Loucy (cell line): ENCODE measurements around the gene BROX.

ENCODE experiments used
- H2AFZ ChIP-seq: fragments of 200-600 bp; sonication (generic); 2 replicates; pipeline ENCODE4 v1.6.0; 2016; ENCODE audit warnings: antibody characterized with exemption, mild to moderate bottlenecking, low read length, moderate library complexity
- H3F3A ChIP-seq: fragments of 200-600 bp; 2 replicates; pipeline ENCODE4 v1.6.0; 2016; ENCODE audit warnings: antibody characterized with exemption, low read depth, mild to moderate bottlenecking
- H3K27me3 ChIP-seq: fragments of 200-600 bp; sonication (generic); 2 replicates; pipeline ENCODE4 v1.6.1; 2014; ENCODE audit warnings: low read length, mild to moderate bottlenecking; ENCODE audit not compliant: insufficient read depth, poor library complexity, severe bottlenecking
- H3K36me3 ChIP-seq: fragments of 200-600 bp; sonication (generic); 2 replicates; pipeline ENCODE4 v1.6.1; 2016; ENCODE audit warnings: low read length; ENCODE audit not compliant: insufficient read depth
- H3K4me1 ChIP-seq: fragments of 200-600 bp; sonication (generic); 2 replicates; pipeline ENCODE4 v1.5.1; 2014; ENCODE audit warnings: low read length, mild to moderate bottlenecking; ENCODE audit not compliant: insufficient read depth, poor library complexity, severe bottlenecking
- H3K4me2 ChIP-seq: fragments of 200-600 bp; sonication (generic); 2 replicates; pipeline ENCODE4 v1.6.0; 2014; ENCODE audit warnings: antibody characterized with exemption, low read length, low read depth, mild to moderate bottlenecking; ENCODE audit not compliant: poor library complexity, severe bottlenecking
- H3K4me3 ChIP-seq: fragments of 200-600 bp; sonication (generic); 2 replicates; pipeline ENCODE4 v1.5.1; 2014; ENCODE audit warnings: low read length, mild to moderate bottlenecking, mixed read lengths; ENCODE audit not compliant: poor library complexity, severe bottlenecking
- H3K79me2 ChIP-seq: fragments of 200-600 bp; sonication (generic); 2 replicates; pipeline ENCODE4 v1.6.1; 2014; ENCODE audit warnings: low read length; ENCODE audit not compliant: insufficient read depth
- H3K9ac ChIP-seq: fragments of 200-600 bp; sonication (generic); 2 replicates; pipeline ENCODE4 v1.6.0; 2014; ENCODE audit warnings: mild to moderate bottlenecking, low read depth, low read length, moderate library complexity; ENCODE audit not compliant: poor library complexity, severe bottlenecking
- H3K9me2 ChIP-seq: fragments of 200-600 bp; sonication (generic); replicated peaks from 2 replicates; pipeline ENCODE4 v1.6.1; 2016; ENCODE audit warnings: low read depth, low read length, mixed read lengths
- H3K9me3 ChIP-seq: fragments of 200-600 bp; sonication (generic); 2 replicates; pipeline ENCODE4 v1.6.1; 2014; ENCODE audit warnings: mild to moderate bottlenecking, antibody characterized with exemption, low read length, low read depth; ENCODE audit not compliant: insufficient read depth
- H4K20me1 ChIP-seq: fragments of 200-600 bp; sonication (generic); 2 replicates; pipeline ENCODE4 v1.6.0; 2014; ENCODE audit warnings: antibody characterized with exemption, low read length, mild to moderate bottlenecking; ENCODE audit not compliant: insufficient read depth, poor library complexity, severe bottlenecking
- EZH2phosphoT487 ChIP-seq: fragments of 200-600 bp; IDR thresholded peaks from 2 replicates; pipeline ENCODE4 v1.6.1; 2018; ENCODE audit warnings: antibody characterized with exemption, mild to moderate bottlenecking, moderate library complexity, borderline replicate concordance
- TF ChIP-seq, protein P1 (sequence below): fragments of 200-600 bp; sonication (generic); conservative IDR thresholded peaks from 2 replicates; pipeline ENCODE4 v1.5.1; 2014; ENCODE audit warnings: mild to moderate bottlenecking, antibody characterized with exemption, low read length

Gene BROX

GRCh38 chr1:222670110-222670509 is 42.3 kb upstream of the BROX start:
- no peaks in the 10 kb centered on the region for H3K27me3 ChIP-seq
- H3K9me3 ChIP-seq = no peaks in the 10 kb centered on the region
- H3K9me2 ChIP-seq = no peaks in the 10 kb centered on the region
- H3K4me1 ChIP-seq = no peaks in the 10 kb centered on the region
- H4K20me1 ChIP-seq = no peaks in the 10 kb centered on the region
- H3F3A ChIP-seq = no peaks in the 10 kb centered on the region
- TF ChIP-seq, protein P1, sequence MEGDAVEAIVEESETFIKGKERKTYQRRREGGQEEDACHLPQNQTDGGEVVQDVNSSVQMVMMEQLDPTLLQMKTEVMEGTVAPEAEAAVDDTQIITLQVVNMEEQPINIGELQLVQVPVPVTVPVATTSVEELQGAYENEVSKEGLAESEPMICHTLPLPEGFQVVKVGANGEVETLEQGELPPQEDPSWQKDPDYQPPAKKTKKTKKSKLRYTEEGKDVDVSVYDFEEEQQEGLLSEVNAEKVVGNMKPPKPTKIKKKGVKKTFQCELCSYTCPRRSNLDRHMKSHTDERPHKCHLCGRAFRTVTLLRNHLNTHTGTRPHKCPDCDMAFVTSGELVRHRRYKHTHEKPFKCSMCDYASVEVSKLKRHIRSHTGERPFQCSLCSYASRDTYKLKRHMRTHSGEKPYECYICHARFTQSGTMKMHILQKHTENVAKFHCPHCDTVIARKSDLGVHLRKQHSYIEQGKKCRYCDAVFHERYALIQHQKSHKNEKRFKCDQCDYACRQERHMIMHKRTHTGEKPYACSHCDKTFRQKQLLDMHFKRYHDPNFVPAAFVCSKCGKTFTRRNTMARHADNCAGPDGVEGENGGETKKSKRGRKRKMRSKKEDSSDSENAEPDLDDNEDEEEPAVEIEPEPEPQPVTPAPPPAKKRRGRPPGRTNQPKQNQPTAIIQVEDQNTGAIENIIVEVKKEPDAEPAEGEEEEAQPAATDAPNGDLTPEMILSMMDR = no peak
- TF ChIP-seq EZH2phosphoT487 = no peak
- H3K4me2 ChIP-seq = no peak overlapping the region
- no peak overlapping the region for H2AFZ ChIP-seq
- H3K36me3 ChIP-seq = peaks cover 64% of the 10 kb centered on the region; the same call in 1 of the 2 replicates
- H3K9ac ChIP-seq = no peak overlapping the region
- no peak overlapping the region for H3K4me3 ChIP-seq
- no peaks in the 10 kb centered on the region for H3K79me2 ChIP-seq

DNA sequence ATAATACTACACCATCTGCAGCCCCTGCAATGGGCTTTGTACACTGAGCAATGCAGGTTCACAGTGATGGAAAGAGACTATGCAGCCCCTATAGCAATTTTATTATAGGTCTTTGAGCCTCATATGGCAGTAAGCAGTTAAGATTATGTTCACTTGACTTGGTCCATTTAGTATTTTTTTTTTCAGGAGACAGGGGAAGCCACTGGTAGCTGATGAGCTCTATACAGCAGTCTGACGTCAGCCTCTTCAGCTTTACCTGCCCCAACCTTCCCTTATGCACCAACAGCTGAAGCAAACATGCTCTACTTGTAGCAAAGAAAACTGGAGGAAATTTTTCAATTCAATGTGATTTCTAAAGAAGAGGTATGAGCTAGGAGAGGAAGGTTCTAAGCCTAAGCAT is 32.3 kb upstream of the BROX start:
- H3F3A ChIP-seq = no peaks in the 10 kb centered on the region
- H3K27me3 ChIP-seq = no peaks in the 10 kb centered on the region
- peaks cover 12% of the 10 kb centered on the region; the same call in 1 of the 2 replicates for H3K36me3 ChIP-seq
- no peaks in the 10 kb centered on the region for H3K9me2 ChIP-seq
- no peak overlapping the region for H3K4me3 ChIP-seq
- no peak overlapping the region for H3K9ac ChIP-seq
- H3K79me2 ChIP-seq = no peaks in the 10 kb centered on the region
- TF ChIP-seq EZH2phosphoT487 = no peak
- TF ChIP-seq, protein P1 = no peak
- H4K20me1 ChIP-seq = no peaks in the 10 kb centered on the region
- H2AFZ ChIP-seq = no peak overlapping the region
- H3K4me2 ChIP-seq = no peak overlapping the region
- no peaks in the 10 kb centered on the region for H3K9me3 ChIP-seq
- H3K4me1 ChIP-seq = peaks cover 3% of the 10 kb centered on the region

- H3K36me3 ChIP-seq = peaks cover 20% of the 10 kb centered on the region; the same call in 1 of the 2 replicates
- H3K4me2 ChIP-seq = no peak overlapping the region
- no peaks in the 10 kb centered on the region for H3K9me3 ChIP-seq
Measured at GRCh38 chr1:222691016-222691415, 21.3 kb upstream of the BROX start.

More at GRCh38 chr1:222691016-222691415, 21.3 kb upstream of the BROX start:
- Histone ChIP-seq H3K79me2 (0 out of 2 replicates have a peak, but pooled peaks cover 7% of the 10 kb centered on the region), H3K27me3 (no peaks in the 10 kb centered on the region), H3K9me2 (no peaks in the 10 kb centered on the region), H3K4me1 (no peaks in the 10 kb centered on the region), H3K4me3 (no peak overlapping the region), H2AFZ (no peak overlapping the region), H3K9ac (no peak overlapping the region), H4K20me1 (no peaks in the 10 kb centered on the region), H3F3A (no peaks in the 10 kb centered on the region)
- TF ChIP-seq EZH2phosphoT487 = no peak
- TF ChIP-seq, protein P1 = no peak
